Smooth muscle cell of the brain vasculature (primary cell): ENCODE results near the gene FBRS.
"Not testable (repeated sequence)": the region's sequence is repeated elsewhere in the genome, so short reads cannot be mapped to it uniquely, and the experiment has no call there.

Experiments used
- DNase-seq: peaks from one replicate; pipeline ENCODE4 v3.0.0-alpha.2; 2012; ENCODE audit warnings: low read depth, low spot score

FBRS gene

DNA sequence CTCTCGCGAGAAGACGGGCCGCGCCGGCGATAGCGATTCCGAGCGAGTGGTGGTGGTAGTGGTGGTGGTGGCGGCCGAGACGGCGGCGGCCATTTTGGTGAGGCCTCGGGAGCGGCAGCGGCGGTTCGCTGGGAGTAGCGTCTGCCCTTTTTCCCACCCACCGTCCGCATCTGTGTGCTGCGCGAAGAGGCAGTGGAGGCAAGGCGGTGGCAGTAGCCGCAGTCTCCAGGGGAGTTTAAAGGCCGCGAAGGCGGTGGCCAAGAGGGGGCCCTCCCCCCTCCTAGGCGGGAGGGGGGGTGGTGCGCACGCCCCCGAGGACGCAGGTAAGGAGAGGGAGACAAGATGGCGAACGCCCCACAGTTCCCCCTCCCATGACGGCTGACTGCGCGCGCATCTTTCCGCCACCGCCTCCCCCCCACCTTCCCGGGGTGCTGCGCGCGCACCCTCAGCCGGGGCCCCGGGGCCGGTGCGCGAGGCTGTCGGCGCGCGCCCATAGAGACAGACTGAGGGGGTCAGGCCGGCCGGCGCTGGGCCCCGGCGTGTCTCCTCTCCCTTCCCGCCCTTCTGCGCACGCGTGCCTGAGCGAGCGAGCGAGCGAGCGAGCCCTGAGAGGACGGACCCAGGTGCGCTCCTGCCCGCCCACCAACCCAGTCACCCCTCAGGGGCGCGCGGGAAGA, 40.0 kb downstream of the FBRS start:
- DNase-seq = peak; percentile 88

DNA sequence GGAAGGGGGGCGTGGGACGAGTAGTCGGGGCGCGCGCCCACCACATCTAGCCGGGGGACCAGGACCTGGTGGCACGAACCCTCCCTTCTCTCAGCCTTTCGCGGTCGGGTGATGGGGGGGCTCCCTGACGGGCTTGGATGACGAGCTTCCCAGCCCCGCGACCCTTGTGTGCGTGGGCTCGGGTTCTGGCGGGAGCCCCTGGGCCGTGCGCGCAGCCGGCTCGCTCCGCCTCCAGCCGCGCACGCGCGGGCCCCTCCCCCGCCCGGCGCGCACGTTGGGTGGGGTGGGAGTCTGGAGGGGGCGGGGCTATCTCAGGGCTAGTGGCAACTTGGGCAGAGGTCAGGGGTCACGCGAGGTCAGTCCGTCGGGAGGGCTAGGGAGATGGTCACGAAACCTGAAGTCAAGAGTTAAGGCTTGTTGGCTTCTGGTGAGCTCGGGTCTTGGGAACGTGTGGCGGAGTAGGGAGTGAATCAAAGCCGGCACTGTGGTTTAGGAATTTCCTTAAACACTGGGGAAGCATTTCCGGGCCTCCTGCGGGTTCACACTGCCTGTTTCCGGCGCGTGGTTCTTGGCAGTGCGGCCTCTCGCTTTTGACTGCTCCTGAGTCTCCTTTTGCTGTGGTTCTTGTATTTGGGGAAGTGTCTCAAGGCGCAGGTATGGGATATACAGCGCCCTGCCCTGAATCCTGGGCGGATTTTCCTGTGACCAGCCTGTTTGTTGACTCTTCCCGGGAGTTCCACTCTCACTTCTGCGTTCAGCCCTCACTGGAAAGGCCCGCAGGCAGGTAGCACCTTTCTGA, 40.8 kb downstream of the FBRS start, which contains the start of gene SRCAP:
TSS of gene SRCAP (plus strand) at position 356 of the 799 bp plus-strand sequence. CDS start 1,654 bp downstream, outside the sequence.
- peak; percentile 50 for DNase-seq

DNA sequence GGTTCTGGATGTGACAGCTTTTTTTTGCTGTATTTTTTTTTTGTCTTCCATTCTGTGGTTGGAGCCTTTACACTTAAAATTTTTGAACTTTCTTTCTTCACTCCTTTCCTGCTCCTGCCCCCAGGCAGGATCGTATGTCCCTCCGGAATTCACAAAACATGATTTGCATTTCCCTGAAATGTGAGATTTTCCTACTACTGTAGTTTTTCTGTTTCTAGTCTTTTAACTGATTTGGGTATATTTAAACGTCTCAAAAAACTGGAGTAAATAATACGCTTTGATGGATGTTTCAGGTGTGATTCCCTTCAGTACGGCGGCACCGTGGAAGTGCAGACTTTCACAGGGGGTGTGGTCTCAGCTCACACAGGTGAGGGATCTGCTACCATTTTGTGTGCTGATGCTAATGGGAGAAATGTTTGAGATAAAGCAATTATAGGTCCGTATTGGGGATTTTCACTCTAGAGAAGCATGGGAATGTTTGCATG, 41.4 kb downstream of the FBRS start:
- DNase-seq = no peak

DNA sequence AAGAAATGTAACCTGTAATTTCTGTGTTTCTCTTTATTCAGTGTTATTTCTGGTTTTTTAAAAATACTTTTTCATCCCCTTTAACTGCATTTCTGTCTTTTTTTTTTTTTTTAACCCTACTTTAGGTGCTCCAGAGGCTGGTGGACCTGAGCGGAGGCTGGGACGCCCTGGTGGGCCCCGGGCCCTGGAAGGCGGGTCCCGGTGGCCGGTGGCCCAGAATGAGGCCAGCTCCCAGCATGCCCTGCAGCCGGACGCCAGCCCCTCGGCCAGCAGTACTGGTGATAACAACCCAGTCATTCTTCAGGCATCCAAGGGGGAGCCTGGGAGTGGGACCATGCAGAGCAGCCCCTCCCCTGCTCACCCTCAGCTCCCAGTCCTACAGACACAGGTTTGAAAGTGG, 42.3 kb downstream of the FBRS start:
- no peak for DNase-seq

DNA sequence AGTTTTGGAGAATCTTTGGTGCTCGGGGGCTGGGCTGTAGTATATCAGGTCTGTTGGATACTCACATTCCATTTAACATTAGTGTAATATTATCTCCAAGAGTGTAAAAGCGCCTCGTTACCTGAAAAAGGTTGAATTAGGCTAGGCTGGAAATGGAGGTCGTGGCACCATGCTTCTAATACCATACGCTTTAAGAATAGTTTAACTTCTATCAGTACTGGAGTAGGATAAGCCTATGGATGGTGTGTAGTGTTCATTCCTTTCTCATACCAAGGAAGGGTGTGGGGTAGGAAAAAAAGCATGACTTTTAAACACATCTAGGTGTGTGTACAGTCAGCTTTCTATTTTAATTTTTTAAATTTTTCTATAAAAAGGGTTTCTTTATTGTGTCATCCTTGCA, 42.7 kb downstream of the FBRS start:
- DNase-seq = no peak

DNA sequence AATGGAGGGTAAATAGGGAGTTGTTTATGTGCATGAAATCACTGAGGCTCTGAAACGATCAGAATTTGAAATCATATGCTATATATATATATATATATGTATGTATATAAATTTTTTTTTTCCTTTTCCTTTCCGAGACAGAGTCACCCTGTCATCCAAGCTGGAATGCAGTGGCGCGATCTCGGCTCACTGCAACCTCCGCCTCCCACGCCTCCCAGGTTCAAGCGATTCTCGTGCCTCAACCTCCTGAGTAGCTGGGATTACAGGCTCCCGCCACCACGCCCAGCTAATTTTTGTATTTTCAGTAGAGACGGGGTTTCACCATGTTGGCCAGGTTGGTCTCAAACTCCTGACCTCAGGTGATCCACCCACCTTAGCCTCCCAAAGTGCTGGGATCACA, 44.8 kb downstream of the FBRS start:
- DNase-seq = not testable (repeated sequence)

DNA sequence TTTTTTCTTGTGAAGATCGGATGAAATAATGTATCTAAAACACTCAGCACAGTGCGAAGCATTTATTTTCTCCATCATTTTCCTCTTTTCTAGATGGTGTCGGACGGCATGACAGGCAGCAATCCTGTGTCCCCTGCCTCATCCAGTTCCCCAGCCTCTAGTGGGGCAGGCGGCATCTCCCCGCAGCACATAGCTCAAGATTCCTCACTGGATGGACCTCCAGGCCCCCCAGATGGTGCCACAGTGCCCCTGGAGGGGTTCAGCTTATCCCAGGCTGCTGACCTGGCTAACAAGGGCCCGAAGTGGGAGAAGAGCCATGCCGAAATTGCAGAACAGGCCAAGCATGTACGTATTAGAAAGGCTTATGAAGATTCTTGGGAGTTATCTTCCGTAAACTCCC, 45.7 kb downstream of the FBRS start:
- DNase-seq = no peak

DNA sequence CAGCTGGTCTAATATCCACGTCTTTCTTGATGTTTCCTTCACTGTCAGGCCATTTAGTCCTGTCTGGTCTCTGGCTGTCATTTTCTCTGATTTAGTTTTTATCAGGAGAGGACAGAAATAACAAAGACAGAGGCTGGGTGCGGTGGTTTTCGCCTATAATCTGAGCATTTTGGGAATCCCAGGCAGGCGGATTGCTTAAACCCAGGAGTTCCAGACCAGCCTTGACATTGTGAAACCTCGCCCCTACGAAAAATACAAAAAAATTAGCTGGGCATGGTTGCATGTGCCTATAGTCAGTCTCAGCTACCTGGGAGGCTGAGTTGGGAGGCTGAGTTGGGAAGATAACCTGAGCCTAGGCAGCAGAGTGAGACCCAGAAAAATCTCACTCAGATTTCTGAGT, 47.8 kb downstream of the FBRS start:
- no peak for DNase-seq

DNA sequence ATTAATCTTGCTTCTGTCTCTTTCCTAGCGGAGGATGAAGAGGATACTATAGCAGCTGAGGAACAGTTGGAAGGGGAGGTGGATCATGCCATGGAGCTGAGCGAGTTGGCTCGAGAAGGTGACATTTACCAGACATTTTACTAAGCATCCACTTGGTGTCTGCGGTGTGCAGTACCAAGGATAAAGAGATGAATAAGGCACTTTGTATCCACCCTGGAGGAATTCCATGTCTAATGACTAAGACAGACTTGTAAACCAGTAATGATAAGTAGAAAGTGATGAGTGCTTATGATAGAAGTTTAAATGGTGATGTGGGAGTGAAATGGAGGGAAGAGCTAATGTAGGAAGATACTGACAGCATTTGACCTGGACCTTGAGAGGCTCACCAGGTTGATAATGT, 52.7 kb downstream of the FBRS start:
- DNase-seq = no peak

DNA sequence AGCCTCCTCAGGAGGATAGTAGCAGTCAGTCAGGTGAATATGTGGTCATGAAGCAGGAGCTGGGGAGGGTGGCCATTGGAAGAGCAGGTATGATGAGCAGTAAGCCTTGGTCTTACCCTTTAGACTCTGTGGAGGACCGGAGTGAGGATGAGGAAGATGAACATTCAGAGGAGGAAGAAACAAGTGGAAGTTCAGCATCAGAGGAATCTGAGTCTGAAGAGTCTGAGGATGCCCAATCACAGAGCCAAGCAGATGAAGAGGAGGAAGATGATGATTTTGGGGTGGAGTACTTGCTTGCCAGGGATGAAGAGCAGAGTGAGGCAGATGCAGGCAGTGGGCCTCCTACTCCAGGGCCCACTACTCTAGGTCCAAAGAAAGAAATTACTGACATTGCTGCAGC, 53.5 kb downstream of the FBRS start:
- DNase-seq = no peak

DNA sequence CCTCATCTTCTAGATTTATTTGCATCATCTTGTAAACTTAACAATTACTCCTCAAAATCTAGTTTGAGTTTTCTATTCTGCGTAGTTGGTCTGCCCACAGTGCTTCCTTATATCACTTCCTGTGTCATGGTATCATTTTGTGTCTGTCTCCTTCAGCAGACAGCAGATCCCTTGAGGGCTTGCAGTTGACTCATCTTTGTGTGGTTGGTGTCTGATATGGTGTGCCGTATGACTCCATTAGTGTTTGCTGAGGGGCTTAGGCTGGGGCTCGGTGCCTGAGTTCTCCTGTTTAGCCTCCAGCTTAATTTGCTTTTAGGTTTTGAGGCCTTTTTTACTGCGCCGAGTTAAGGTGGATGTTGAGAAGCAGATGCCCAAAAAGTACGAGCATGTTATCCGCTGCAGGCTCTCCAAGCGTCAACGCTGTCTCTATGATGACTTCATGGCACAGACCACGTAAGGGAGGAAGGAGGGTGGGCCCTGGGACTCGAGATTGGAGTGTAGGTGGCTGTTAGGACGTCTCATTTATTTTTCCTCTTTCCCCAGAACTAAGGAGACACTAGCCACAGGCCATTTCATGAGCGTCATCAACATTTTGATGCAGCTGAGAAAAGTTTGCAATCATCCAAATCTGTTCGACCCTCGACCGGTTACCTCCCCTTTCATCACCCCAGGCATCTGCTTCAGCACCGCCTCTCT, 57.7 kb downstream of the FBRS start:
- no peak for DNase-seq

DNA sequence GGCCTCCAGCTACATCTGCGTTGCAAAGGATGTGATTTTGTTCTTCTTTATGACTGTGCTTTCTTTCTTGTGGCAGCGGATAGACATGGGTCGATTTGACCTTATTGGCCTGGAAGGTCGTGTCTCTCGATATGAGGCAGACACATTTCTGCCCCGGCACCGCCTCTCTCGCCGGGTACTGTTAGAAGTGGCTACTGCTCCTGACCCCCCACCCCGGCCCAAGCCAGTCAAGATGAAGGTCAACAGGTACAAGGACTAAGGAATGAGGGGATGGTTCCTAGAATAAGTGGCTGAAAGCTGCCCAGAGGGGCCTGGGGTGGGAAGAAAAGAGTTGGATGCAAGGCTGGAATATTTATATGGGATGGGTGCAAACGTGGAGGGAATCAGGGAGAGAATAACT, 61.9 kb downstream of the FBRS start:
- DNase-seq = no peak
